Heart right ventricle (tissue), 16 donors: ENCODE data around the gene TBC1D4. TPM values are rescaled to one million over a fixed set of nuclear protein-coding genes. Genes with fewer than 3 reads are reported as not detected.
"Not testable (repeated sequence)": the region's sequence is repeated elsewhere in the genome, so short reads cannot be mapped to it uniquely, and the experiment has no call there.

Experiments used
- ATAC-seq, 8 donors: fragments of 200-7000 bp; cut with Tn5 transposase; one replicate each; pipeline ENCODE4 v1.9.1; 2020; ENCODE audit warnings: mild to moderate bottlenecking in 8 of 8, moderate library complexity in 8 of 8, moderate number of reproducible peaks in 1 of 8
- DNase-seq, 2 donors: peaks; one replicate each; pipeline ENCODE4 v3.0.0-alpha.2; 2020
- H3K27ac ChIP-seq, 10 donors: fragments of 200-600 bp; sonication (generic) in 2 of 10; one replicate each; pipeline versions ENCODE4 v1.5.0 to v1.8.0; 2020 to 2022; ENCODE audit warnings: mild to moderate bottlenecking in 3 of 10
- H3K27me3 ChIP-seq, 7 donors: fragments of 200-600 bp; one replicate each; pipeline ENCODE4 v1.8.0; 2021 to 2022; ENCODE audit warnings: mild to moderate bottlenecking in 2 of 7
- H3K36me3 ChIP-seq, 9 donors: fragments of 200-600 bp; sonication (generic) in 1 of 9; one replicate each; pipeline versions ENCODE4 v1.5.0 to v1.8.0; 2020 to 2022; ENCODE audit warnings: mild to moderate bottlenecking in 2 of 9
- H3K4me1 ChIP-seq, 9 donors: fragments of 200-600 bp; sonication (generic) in 1 of 9; one replicate each; pipeline versions ENCODE4 v1.5.0 to v1.8.0; 2020 to 2022; ENCODE audit warnings: mild to moderate bottlenecking in 4 of 9
- H3K4me3 ChIP-seq, 10 donors: fragments of 200-600 bp; sonication (generic) in 2 of 10; one replicate each; pipeline versions ENCODE4 v1.5.0 to v1.8.0; 2020 to 2022; ENCODE audit warnings: mild to moderate bottlenecking in 7 of 10, moderate library complexity in 2 of 10
- H3K9me3 ChIP-seq, 11 donors: fragments of 200-600 bp in 10 of 11; sonication (generic) in 2 of 11; one replicate each; pipeline versions ENCODE4 v1.5.0 to v1.8.0; 2013 to 2022; ENCODE audit warnings: mild to moderate bottlenecking in 2 of 11, control low read depth in 1 of 11, moderate library complexity in 1 of 11
- WGBS, 2 donors: extraction: QIAGEN DNeasy Blood & Tissue Kit; methylation state at CpG; one replicate each; pipeline ENCODE4 v1.1.7; 2013; ENCODE audit warnings: inconsistent platforms in 1 of 2; 5-methylcytosine and 5-hydroxymethylcytosine counted together
- intact Hi-C, 10 donors: fragments of 100-400 bp; cut with DNase I; formaldehyde crosslinking; loops; one replicate each; pipeline versions ENCODE4 v1.11.1 to v1.14.2; 2022
- polyA plus RNA-seq, 2 donors: library from polyadenylated mRNA; stranded (reverse); fragments of 200-250 nt; gene quantifications; one replicate each; pipeline ENCODE4 v1.2.3, GENCODE V29; 2013
- total RNA-seq, 10 donors: library from RNA; stranded (reverse); fragmentation: NEBNext Ultra II Directional in 3 of 10; extraction: Animal tissue kit (Norgen Biotek cat#: 25700) in 3 of 10; gene quantifications; one replicate each; pipeline versions ENCODE4 v1.2.1 to v1.2.4, GENCODE V29; 2021 to 2023
- TF ChIP-seq, protein P1 (sequence below), 9 donors: fragments of 200-600 bp; sonication (generic) in 2 of 9; IDR thresholded peaks; one replicate each; pipeline versions ENCODE4 v1.5.0 to v1.8.0; 2021 to 2022; ENCODE audit warnings: antibody characterized with exemption in 9 of 9, mild to moderate bottlenecking in 5 of 9, moderate library complexity in 1 of 9
- donor health status: Arrhythmogenic right ventricular cardiomyopathy.
- donor health status: ischemic (EF 13 %, LVEDD 7.1; RV severe dilation, severe dysfunction).
- donor health status: healthy with polysubstance abuse.
- donor health status: DM: no; HTN: yes; CAD: no.
- donor health status: DM: no; HTN: no; CAD: no.
- donor health status: ischemic (EF 25% LVEDD 6.9; RV normal size, moderate dysfunction).
- donor health status: ischemic (EF 25% LVEDD 5.7; RV mildly dilated, moderate dysfunction).
- donor health status: healthy.
- donor health status: DM: yes; HTN: yes; CAD: no.
- donor health status: Ischemic cardiomyopathy.
- donor health status: ischemic (EF 35%, LVEDD 5.7; RV mildly dilated, moderate dysfunction).
- donor health status: nonischemic (EF 11% LVEDD 7.7; RV severe dilation, severe dysfunction).
- donor health status: DM: yes; HTN: yes; CAD: no.
- donor health status: PGD.
- donor health status: ischemic (EF 29% LVEDD 5.4; RV normal size, mild dysfunction).
- donor health status: nonischemic (EF 23%, LVEDD 6.1; RV moderate dilation, normal function).

The TBC1D4 gene
- total and polyA plus RNA-seq, 12 donors = 10.1 to 124 (median 93.5) TPM

DNA sequence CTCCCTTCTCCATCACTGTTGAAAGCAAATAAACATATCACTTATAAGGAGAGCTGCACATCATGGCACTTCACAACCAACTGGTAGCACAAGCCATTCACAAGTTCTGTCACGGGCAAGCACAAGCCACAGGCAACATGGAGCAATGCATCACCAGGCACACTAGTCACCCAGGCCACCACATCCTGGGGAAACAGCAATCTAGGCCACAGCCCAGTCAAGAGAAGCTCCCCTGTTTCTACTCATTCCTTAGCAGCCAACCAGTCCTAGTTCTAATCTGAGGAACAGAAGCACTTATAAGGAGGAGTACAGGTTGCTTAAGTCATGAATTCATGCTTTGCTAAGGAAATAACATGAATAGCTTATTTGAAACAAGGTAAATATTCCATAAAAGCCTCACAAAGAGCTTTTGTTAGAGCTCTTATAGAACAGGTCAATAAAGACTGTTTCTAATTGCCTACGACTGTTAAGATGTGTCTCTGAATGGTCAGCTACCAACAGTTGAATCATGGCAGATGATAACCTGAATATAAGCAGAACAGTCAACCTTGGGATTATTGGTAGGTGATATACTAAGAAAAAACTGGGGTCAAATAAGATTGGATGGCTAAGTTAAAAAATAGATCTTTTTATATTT, 169.0 kb downstream of the TBC1D4 start:
- TF ChIP-seq, protein P1, sequence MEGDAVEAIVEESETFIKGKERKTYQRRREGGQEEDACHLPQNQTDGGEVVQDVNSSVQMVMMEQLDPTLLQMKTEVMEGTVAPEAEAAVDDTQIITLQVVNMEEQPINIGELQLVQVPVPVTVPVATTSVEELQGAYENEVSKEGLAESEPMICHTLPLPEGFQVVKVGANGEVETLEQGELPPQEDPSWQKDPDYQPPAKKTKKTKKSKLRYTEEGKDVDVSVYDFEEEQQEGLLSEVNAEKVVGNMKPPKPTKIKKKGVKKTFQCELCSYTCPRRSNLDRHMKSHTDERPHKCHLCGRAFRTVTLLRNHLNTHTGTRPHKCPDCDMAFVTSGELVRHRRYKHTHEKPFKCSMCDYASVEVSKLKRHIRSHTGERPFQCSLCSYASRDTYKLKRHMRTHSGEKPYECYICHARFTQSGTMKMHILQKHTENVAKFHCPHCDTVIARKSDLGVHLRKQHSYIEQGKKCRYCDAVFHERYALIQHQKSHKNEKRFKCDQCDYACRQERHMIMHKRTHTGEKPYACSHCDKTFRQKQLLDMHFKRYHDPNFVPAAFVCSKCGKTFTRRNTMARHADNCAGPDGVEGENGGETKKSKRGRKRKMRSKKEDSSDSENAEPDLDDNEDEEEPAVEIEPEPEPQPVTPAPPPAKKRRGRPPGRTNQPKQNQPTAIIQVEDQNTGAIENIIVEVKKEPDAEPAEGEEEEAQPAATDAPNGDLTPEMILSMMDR (IDR thresholded peaks at IDR 0.05) = no peak
- H3K27ac ChIP-seq = no peak overlapping the region
- ATAC-seq = no peak
- H3K36me3 ChIP-seq = peaks cover 0 to 50% (median 9%) of the 10 kb centered on the region in 9 donors
- H3K4me1 ChIP-seq = peaks cover 0 to 19% (median 5%) of the 10 kb centered on the region in 9 donors
- no peaks in the 10 kb centered on the region for H3K9me3 ChIP-seq
- H3K4me3 ChIP-seq = no peak overlapping the region
- WGBS, 2 donors = 99% methylated on average over 2 of the region's 2 CpGs
- DNase-seq = no peak
- intact Hi-C loops = no loop called here
- no peaks in the 10 kb centered on the region for H3K27me3 ChIP-seq

- 93 to 94% methylated on average over 8 of the region's 8 CpGs for WGBS, 2 donors
Measured at GRCh38 chr13:75309981-75310580, 171.9 kb downstream of the TBC1D4 start.

GRCh38 chr13:75308222-75308621, 173.7 kb downstream of the TBC1D4 start:
- TF ChIP-seq, protein P1 (IDR thresholded peaks at IDR 0.05) = no peak
- DNase-seq (no peak), ATAC-seq (no peak)
- Histone ChIP-seq H3K9me3 (no peaks in the 10 kb centered on the region), H3K27ac (no peak overlapping the region), H3K4me3 (no peak overlapping the region), H3K27me3 (no peaks in the 10 kb centered on the region), H3K4me1 (peaks cover 0 to 32% (median 13%) of the 10 kb centered on the region in 9 donors), H3K36me3 (peaks cover 0 to 79% (median 9%) of the 10 kb centered on the region in 9 donors)
- intact Hi-C loops = loop anchor here in 2 of 10 donors (5.0 to 10.0 kb wide), 2 partner anchors 177 to 184 kb away; partner anchors contain the start of gene TBC1D4 (in 1 of the 2)
- 92 to 94% methylated on average over 2 of the region's 2 CpGs for WGBS, 2 donors

More at GRCh38 chr13:75309981-75310580, 171.9 kb downstream of the TBC1D4 start:
- Histone ChIP-seq H3K27me3 (no peaks in the 10 kb centered on the region), H3K36me3 (peaks cover 0 to 70% (median 9%) of the 10 kb centered on the region in 9 donors), H3K4me3 (no peak overlapping the region), H3K27ac (no peak overlapping the region), H3K4me1 (peaks cover 0 to 13% (median 6%) of the 10 kb centered on the region in 9 donors), H3K9me3 (no peaks in the 10 kb centered on the region)
- DNase-seq (no peak), ATAC-seq (no peak)
- intact Hi-C loops = loop anchor here in 2 of 10 donors (5.0 to 10.0 kb wide), 2 partner anchors 175 to 182 kb away; partner anchors contain the start of gene TBC1D4 (in 1 of the 2)
- TF ChIP-seq, protein P1 (IDR thresholded peaks at IDR 0.05) = no peak

GRCh38 chr13:75307370-75307949, 174.5 kb downstream of the TBC1D4 start:
- ATAC-seq = no peak
- WGBS, 2 donors = 81 to 82% methylated on average over 6 of the region's 6 CpGs
- no peak overlapping the region for H3K4me3 ChIP-seq

DNA sequence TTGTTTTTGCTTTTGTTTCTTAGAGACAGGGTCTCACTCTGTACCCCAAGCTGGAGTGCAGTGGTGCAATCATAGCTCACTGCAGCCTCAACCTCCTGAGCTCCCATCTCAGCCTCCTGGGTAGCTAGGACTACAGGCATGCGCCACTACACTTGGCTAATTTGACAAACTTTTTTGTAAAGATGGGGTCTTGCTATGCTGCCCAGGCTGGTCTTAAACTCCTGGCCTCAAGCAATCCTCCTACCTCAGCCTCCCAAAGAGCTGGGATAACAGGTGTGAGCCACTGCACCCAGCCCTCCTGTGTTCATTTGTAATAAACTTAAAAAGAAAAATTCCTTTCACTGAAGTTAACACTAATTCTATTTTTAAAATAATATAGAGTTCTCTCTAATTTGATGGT, 175.0 kb downstream of the TBC1D4 start:
- H3K4me3 ChIP-seq, H3K27ac ChIP-seq, H3K9me3 ChIP-seq, ATAC-seq, DNase-seq, H3K27me3 ChIP-seq: not testable (repeated sequence)
- H3K36me3 ChIP-seq = peaks cover 0 to 78% (median 9%) of the 10 kb centered on the region in 9 donors
- intact Hi-C loops = loop anchor here in 2 of 10 donors (5.0 to 10.0 kb wide), 2 partner anchors 178 to 185 kb away; partner anchors contain the start of gene TBC1D4 (in 1 of the 2)
- H3K4me1 ChIP-seq = peaks cover 0 to 33% (median 13%) of the 10 kb centered on the region in 9 donors
- 100% methylated on average over 1 of the region's 1 CpG for WGBS, 2 donors

More at GRCh38 chr13:75307370-75307949, 174.5 kb downstream of the TBC1D4 start:
- Histone ChIP-seq H3K9me3 (no peaks in the 10 kb centered on the region), H3K4me1 (peaks cover 0 to 33% (median 13%) of the 10 kb centered on the region in 9 donors), H3K27me3 (no peaks in the 10 kb centered on the region), H3K36me3 (peaks cover 0 to 78% (median 9%) of the 10 kb centered on the region in 9 donors), H3K27ac (no peak overlapping the region)
- TF ChIP-seq, protein P1 (IDR thresholded peaks at IDR 0.05) = no peak
- DNase-seq = no peak
- intact Hi-C loops = loop anchor here in 2 of 10 donors (5.0 to 10.0 kb wide), 2 partner anchors 177 to 185 kb away; partner anchors contain the start of gene TBC1D4 (in 1 of the 2)
